Keratinocyte (primary cell): Measurements from ENCODE around the gene HRCT1. TPM values are rescaled to one million over a fixed set of nuclear protein-coding genes. Genes with fewer than 3 reads are reported as not detected.
"Not testable (repeated sequence)": the region's sequence is repeated elsewhere in the genome, so short reads cannot be mapped to it uniquely, and the experiment has no call there.

ENCODE experiments used
- DNase-seq: peaks from one replicate; pipeline ENCODE4 v3.0.0-alpha.2; 2011; ENCODE audit warnings: low read depth, missing footprints, low spot score
- FAIRE-seq: peaks from 2 replicates; lab custom pipeline; 2011; peaks lifted over from hg19 to GRCh38; lab: Jason Lieb, UNC
- H2AFZ ChIP-seq: 2 replicates; pipeline ENCODE4 v1.6.0; 2012; ENCODE audit warnings: low read length, control low read depth, inconsistent platforms; ENCODE audit not compliant: control insufficient read depth
- H3K27ac ChIP-seq: 2 replicates; pipeline ENCODE4 v1.5.1; 2011; ENCODE audit warnings: low read length; ENCODE audit not compliant: control insufficient read depth, insufficient read depth
- H3K27me3 ChIP-seq: 3 replicates; pipeline ENCODE4 v1.6.0; 2011; ENCODE audit warnings: low read length; ENCODE audit not compliant: control insufficient read depth, insufficient read depth; ENCODE audit errors: extremely low read depth
- H3K36me3 ChIP-seq, 2 experiments: 2 replicates in 1 of 2; 3 replicates in 1 of 2; pipeline ENCODE4 v1.5.1; 2011; ENCODE audit warnings: low read length in 2 of 2, mild to moderate bottlenecking in 1 of 2; ENCODE audit not compliant: control insufficient read depth in 2 of 2, insufficient read depth in 2 of 2; ENCODE audit errors: extremely low read depth in 1 of 2
- H3K4me1 ChIP-seq: 3 replicates; pipeline ENCODE4 v1.5.1; 2011; ENCODE audit warnings: low read length; ENCODE audit not compliant: control insufficient read depth, insufficient read depth; ENCODE audit errors: extremely low read depth
- H3K4me2 ChIP-seq: 3 replicates; pipeline ENCODE4 v1.6.0; 2011; ENCODE audit warnings: low read depth, low read length; ENCODE audit not compliant: control insufficient read depth, insufficient read depth; ENCODE audit errors: extremely low read depth
- H3K4me3 ChIP-seq, 3 experiments: fragments of 200-600 bp in 1 of 3; sonication (generic) in 1 of 3; 2 replicates in 2 of 3; 3 replicates in 1 of 3; pipeline ENCODE4 v1.5.1; 2011 to 2016; ENCODE audit warnings: low read length in 3 of 3, mild to moderate bottlenecking in 3 of 3, control low read depth in 2 of 3, inconsistent platforms in 1 of 3, low read depth in 1 of 3, mixed read lengths in 1 of 3, mixed run types in 1 of 3, moderate library complexity in 1 of 3; ENCODE audit not compliant: control insufficient read depth in 2 of 3, insufficient read depth in 2 of 3; ENCODE audit errors: extremely low read depth in 1 of 3
- H3K79me2 ChIP-seq: 2 replicates; pipeline ENCODE4 v1.6.0; 2012; ENCODE audit warnings: low read length; ENCODE audit not compliant: control insufficient read depth, insufficient read depth
- H3K9ac ChIP-seq: 3 replicates; pipeline ENCODE4 v1.6.0; 2011; ENCODE audit warnings: low read length; ENCODE audit not compliant: control insufficient read depth, insufficient read depth; ENCODE audit errors: extremely low read depth
- H3K9me1 ChIP-seq: 3 replicates; pipeline ENCODE4 v1.6.0; 2011; ENCODE audit warnings: low read length; ENCODE audit not compliant: control insufficient read depth, insufficient read depth; ENCODE audit errors: extremely low read depth
- H3K9me3 ChIP-seq: 2 replicates; pipeline ENCODE4 v1.5.1; 2012; ENCODE audit warnings: low read depth, low read length; ENCODE audit not compliant: control insufficient read depth
- H4K20me1 ChIP-seq: 3 replicates; pipeline ENCODE4 v1.6.0; 2011; ENCODE audit warnings: low read length; ENCODE audit not compliant: control insufficient read depth, insufficient read depth; ENCODE audit errors: extremely low read depth
- EZH2 ChIP-seq: IDR thresholded peaks from one replicate; pipeline ENCODE4 v1.6.1; 2012; ENCODE audit warnings: inconsistent platforms, mild to moderate bottlenecking, low read length, moderate library complexity
- dilution Hi-C: fragments of 300-500 bp; cut with MboI; formaldehyde crosslinking; loops from one replicate; pipeline ENCODE4 v1.7.0; 2020; ENCODE audit warnings: low sequenced_read_pairs; ENCODE audit not compliant: extremely low pct_ligation_motif_present
- polyA plus RNA-seq, 5 experiments: library from polyadenylated mRNA; depleted of rRNA in 3 of 5; stranded (reverse) in 3 of 5; stranded (forward) in 1 of 5; unstranded in 1 of 5; fragments of >200 nt; gene quantifications; 1 replicate in 1 of 5; 2 replicates in 3 of 5; 3 replicates in 1 of 5; pipeline versions ENCODE4 v1.2.1 to v1.2.3, GENCODE V29; 2011 to 2012; ENCODE audit warnings: missing spikeins in 2 of 5, low read depth in 1 of 5, low replicate concordance in 1 of 5
- TF ChIP-seq, protein P1 (sequence below), 3 experiments: IDR thresholded peaks in 1 of 3; conservative IDR thresholded peaks in 1 of 3; optimal IDR thresholded peaks in 1 of 3; 2 replicates in 2 of 3; 3 replicates in 1 of 3; pipeline versions ENCODE3 to v1.5.1; 2011; ENCODE audit warnings: low read length in 3 of 3, mild to moderate bottlenecking in 3 of 3, moderate library complexity in 2 of 3, control low read depth in 1 of 3, inconsistent platforms in 1 of 3; ENCODE audit not compliant: insufficient read depth in 2 of 3; ENCODE audit errors: extremely low read depth in 1 of 3

HRCT1 gene
- polyA plus RNA-seq, 1 donor (not counting 4 experiments of a cell fraction or from before 2014, with no cell fraction given), result not detected

- Histone ChIP-seq H2AFZ (no peak overlapping the region), H3K27ac (no peak overlapping the region), H3K9me1 (no peaks in the 10 kb centered on the region), H3K36me3 (no peaks in the 10 kb centered on the region), H4K20me1 (no peaks in the 10 kb centered on the region), H3K4me2 (no peak overlapping the region), H3K27me3 (no peaks in the 10 kb centered on the region), H3K4me3 (no peak overlapping the region), H3K9me3 (no peaks in the 10 kb centered on the region), H3K79me2 (no peaks in the 10 kb centered on the region), H3K9ac (no peak overlapping the region), H3K4me1 (no peaks in the 10 kb centered on the region)
- DNase-seq (no peak), FAIRE-seq (no peak)
- no peak for TF ChIP-seq EZH2
- TF ChIP-seq, protein P1, sequence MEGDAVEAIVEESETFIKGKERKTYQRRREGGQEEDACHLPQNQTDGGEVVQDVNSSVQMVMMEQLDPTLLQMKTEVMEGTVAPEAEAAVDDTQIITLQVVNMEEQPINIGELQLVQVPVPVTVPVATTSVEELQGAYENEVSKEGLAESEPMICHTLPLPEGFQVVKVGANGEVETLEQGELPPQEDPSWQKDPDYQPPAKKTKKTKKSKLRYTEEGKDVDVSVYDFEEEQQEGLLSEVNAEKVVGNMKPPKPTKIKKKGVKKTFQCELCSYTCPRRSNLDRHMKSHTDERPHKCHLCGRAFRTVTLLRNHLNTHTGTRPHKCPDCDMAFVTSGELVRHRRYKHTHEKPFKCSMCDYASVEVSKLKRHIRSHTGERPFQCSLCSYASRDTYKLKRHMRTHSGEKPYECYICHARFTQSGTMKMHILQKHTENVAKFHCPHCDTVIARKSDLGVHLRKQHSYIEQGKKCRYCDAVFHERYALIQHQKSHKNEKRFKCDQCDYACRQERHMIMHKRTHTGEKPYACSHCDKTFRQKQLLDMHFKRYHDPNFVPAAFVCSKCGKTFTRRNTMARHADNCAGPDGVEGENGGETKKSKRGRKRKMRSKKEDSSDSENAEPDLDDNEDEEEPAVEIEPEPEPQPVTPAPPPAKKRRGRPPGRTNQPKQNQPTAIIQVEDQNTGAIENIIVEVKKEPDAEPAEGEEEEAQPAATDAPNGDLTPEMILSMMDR (optimal IDR thresholded peaks at IDR 0.05 in 1 of 3, IDR thresholded peaks at IDR 0.05 in 1 of 3, conservative IDR thresholded peaks at IDR 0.05 in 1 of 3; ENCODE audit: extremely low read depth in 1 of 3, insufficient read depth in 2 of 3, low read length in 3 of 3), result no peak
- dilution Hi-C loops, result no loop called here
Measured at GRCh38 chr9:35896570-35896969, 9.4 kb upstream of the HRCT1 start.

DNA sequence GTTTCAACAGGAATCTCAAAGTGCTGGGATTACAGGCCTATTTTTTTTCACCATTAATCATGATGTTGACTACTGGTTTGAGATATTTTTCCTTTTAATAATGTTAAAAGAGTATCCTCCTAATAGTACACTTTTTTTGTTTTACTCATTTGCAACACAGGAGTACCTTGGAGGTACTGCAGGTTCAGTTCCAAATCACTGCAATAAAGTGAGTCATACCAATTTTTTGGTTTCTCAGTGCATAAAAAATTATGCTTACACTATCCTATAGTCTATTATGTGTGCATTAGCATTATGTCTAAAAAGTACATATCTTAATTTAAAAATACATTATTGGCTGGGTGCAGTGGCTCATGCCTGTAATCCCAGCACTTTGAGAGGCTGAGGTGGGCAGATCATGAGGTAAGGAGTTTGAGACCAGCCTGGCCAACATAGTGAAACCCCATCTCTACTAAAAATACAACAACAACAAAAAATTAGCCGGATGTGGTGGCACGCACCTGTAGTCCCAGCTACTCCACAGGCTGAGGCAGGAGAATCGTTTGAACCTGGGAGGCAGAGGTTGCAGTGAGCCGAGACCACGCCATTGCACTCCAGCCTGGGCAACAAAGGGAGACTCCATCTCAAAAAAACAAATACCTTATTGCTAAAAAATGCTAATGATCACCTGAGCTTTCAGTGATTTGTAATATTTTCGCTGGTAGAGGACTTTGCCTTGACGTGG lies 8.5 kb upstream of the HRCT1 start:
- DNase-seq, dilution Hi-C loops, H3K4me2 ChIP-seq, H2AFZ ChIP-seq, H4K20me1 ChIP-seq, H3K27me3 ChIP-seq, H3K4me3 ChIP-seq, H3K36me3 ChIP-seq, H3K9me1 ChIP-seq, FAIRE-seq, H3K4me1 ChIP-seq, H3K9ac ChIP-seq, H3K9me3 ChIP-seq, H3K79me2 ChIP-seq, H3K27ac ChIP-seq: not testable (repeated sequence)

DNA sequence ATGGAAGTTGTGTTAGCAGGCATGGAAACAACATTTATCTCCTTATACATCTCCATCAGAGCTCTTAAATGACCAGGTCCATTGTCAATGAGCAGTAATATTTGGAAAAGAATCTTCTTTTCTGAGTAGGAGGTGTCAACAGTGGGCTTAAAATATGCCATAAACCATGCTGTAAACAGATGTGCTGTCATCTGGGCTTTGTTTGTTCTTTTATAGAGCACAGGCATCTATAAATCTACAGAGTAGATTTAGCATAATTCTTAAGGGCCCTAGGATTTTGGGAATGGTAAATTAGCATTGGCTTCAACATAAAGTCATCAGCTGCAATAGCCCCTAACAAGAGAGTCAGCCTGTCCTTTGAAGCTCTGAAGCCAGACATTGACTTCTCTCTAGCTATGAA lies 7.7 kb upstream of the HRCT1 start:
- no peaks in the 10 kb centered on the region for H3K9me1 ChIP-seq
- dilution Hi-C loops, result no loop called here
- H3K9me3 ChIP-seq, result no peaks in the 10 kb centered on the region
- no peak overlapping the region for H3K27ac ChIP-seq
- H2AFZ ChIP-seq, result no peak overlapping the region
- DNase-seq (no peak), FAIRE-seq (no peak)
- H3K36me3 ChIP-seq, result no peaks in the 10 kb centered on the region
- H3K4me2 ChIP-seq, result no peak overlapping the region
- no peaks in the 10 kb centered on the region for H4K20me1 ChIP-seq
- no peaks in the 10 kb centered on the region for H3K27me3 ChIP-seq
- H3K79me2 ChIP-seq, result no peaks in the 10 kb centered on the region
- H3K4me1 ChIP-seq, result no peaks in the 10 kb centered on the region
- H3K4me3 ChIP-seq, result no peak overlapping the region
- TF ChIP-seq, protein P1 (optimal IDR thresholded peaks at IDR 0.05 in 1 of 3, IDR thresholded peaks at IDR 0.05 in 1 of 3, conservative IDR thresholded peaks at IDR 0.05 in 1 of 3; ENCODE audit: extremely low read depth in 1 of 3, insufficient read depth in 2 of 3, low read length in 3 of 3), result no peak
- no peak for TF ChIP-seq EZH2
- H3K9ac ChIP-seq, result no peak overlapping the region
